ENCODE data around the gene KHDC1L. TPM values are rescaled to one million over a fixed set of nuclear protein-coding genes. Genes with fewer than 3 reads are reported as not detected.

Gene KHDC1L
- total and polyA plus RNA-seq, 2 of the 4 experiments (the other 2 are of a cell fraction), result 0.18 to 0.68 TPM

- no peak overlapping the region for H2BK5ac ChIP-seq (ENCODE audit: low read depth, low read length, poor library complexity, severe bottlenecking)
- dilution Hi-C loops (cut with HindIII; ENCODE audit: low sequenced_read_pairs, unreplicated experiment) (no loop called here), intact Hi-C loops (cut with micrococcal nuclease) (no loop called here), in situ Hi-C loops (cut with MboI; ENCODE audit: low sequenced_read_pairs) (no loop called here)
- no peaks in the 10 kb centered on the region for H4K20me1 ChIP-seq (ENCODE audit: insufficient read depth, low read length)
- H4K91ac ChIP-seq (ENCODE audit: insufficient read depth, low read depth, low read length), result no peak overlapping the region
- BruUV-seq (replicated peaks), result no TSS peak
- POLR2A ChIA-PET (ENCODE audit: unreplicated experiment), result no interaction called here
- no peak overlapping the region for H3K4me2 ChIP-seq (ENCODE audit: low read depth, low read length)
- no peak overlapping the region for H3K18ac ChIP-seq (ENCODE audit: low read depth, low read length)
- H3K9me1 ChIP-seq (ENCODE audit: insufficient read depth, low read length), result peaks cover 4% of the 10 kb centered on the region; the same call in 1 of the 2 replicates
- H4K8ac ChIP-seq (ENCODE audit: low read depth in 2 of 2, low read length in 2 of 2), result no peak overlapping the region
- H3K4me3 ChIP-seq (ENCODE audit: insufficient read depth, low read depth, low read length), result no peak overlapping the region
- no peak overlapping the region for H2AK9ac ChIP-seq (replicated peaks; ENCODE audit: low read depth, low read length, poor library complexity)
- no peak overlapping the region for H4K5ac ChIP-seq (ENCODE audit: low read depth, low read length)
- H3K56ac ChIP-seq (ENCODE audit: extremely low read depth, insufficient read depth, low read length), result no peak overlapping the region
- H3K9ac ChIP-seq (ENCODE audit: low read depth, low read length), result no peak overlapping the region
- CTCF ChIA-PET, result no interaction called here
- TF ChIP-seq RFX5 (IDR thresholded peaks at IDR 0.05; ENCODE audit: low read depth, low read length) (no peak), POLR2A (IDR thresholded peaks at IDR 0.05; ENCODE audit: low read depth, low read length) (no peak), FOS (IDR thresholded peaks at IDR 0.05; ENCODE audit: low read depth, low read length) (no peak), RAD21 (IDR thresholded peaks at IDR 0.05; ENCODE audit: low read length) (no peak), CEBPB (IDR thresholded peaks at IDR 0.05; ENCODE audit: low read depth, low read length) (no peak), MXI1 (IDR thresholded peaks at IDR 0.05; ENCODE audit: borderline replicate concordance, low read depth, low read length) (no peak), NFE2L2 (IDR thresholded peaks at IDR 0.05; ENCODE audit: low read depth, low read length) (no peak), CTCF (conservative IDR thresholded peaks at IDR 0.05; ENCODE audit: low read depth, low read length) (no peak), BHLHE40 (IDR thresholded peaks at IDR 0.05; ENCODE audit: low read depth, low read length) (no peak)
- TF ChIP-seq, protein P1, sequence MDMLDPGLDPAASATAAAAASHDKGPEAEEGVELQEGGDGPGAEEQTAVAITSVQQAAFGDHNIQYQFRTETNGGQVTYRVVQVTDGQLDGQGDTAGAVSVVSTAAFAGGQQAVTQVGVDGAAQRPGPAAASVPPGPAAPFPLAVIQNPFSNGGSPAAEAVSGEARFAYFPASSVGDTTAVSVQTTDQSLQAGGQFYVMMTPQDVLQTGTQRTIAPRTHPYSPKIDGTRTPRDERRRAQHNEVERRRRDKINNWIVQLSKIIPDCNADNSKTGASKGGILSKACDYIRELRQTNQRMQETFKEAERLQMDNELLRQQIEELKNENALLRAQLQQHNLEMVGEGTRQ (IDR thresholded peaks at IDR 0.05; ENCODE audit: low read depth, low read length), result no peak
- TF ChIP-seq, protein P2, sequence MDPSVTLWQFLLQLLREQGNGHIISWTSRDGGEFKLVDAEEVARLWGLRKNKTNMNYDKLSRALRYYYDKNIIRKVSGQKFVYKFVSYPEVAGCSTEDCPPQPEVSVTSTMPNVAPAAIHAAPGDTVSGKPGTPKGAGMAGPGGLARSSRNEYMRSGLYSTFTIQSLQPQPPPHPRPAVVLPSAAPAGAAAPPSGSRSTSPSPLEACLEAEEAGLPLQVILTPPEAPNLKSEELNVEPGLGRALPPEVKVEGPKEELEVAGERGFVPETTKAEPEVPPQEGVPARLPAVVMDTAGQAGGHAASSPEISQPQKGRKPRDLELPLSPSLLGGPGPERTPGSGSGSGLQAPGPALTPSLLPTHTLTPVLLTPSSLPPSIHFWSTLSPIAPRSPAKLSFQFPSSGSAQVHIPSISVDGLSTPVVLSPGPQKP (IDR thresholded peaks at IDR 0.05; ENCODE audit: borderline replicate concordance, low read depth, low read length), result no peak
- H2BK120ac ChIP-seq (ENCODE audit: low read depth, low read length), result no peak overlapping the region
- H2BK20ac ChIP-seq (ENCODE audit: low read depth, low read length), result no peak overlapping the region
- WGBS, 2 experiments (ENCODE audit: extremely low coverage in 2 of 2, insufficient read length in 1 of 2), result no CpG with 5 or more reads among the region's 3 CpGs
- no peak overlapping the region for H3K14ac ChIP-seq (replicated peaks; ENCODE audit: low read depth, low read length)
- no peak overlapping the region for H3K4ac ChIP-seq (ENCODE audit: low read depth, low read length)
- H3K9me3 ChIP-seq (ENCODE audit: control insufficient read depth, insufficient read depth, low read length), result no peaks in the 10 kb centered on the region
- no peak for ATAC-seq (ENCODE audit: low read depth)
- peaks cover 3% of the 10 kb centered on the region for H3K4me1 ChIP-seq (ENCODE audit: control insufficient read depth, insufficient read depth, low read length)
- H3K36me3 ChIP-seq (ENCODE audit: control insufficient read depth, insufficient read depth, low read length), result no peaks in the 10 kb centered on the region
- no peak overlapping the region for H2AFZ ChIP-seq (replicated peaks; ENCODE audit: low read length, poor library complexity)
- no peak for DNase-seq
- H2AK5ac ChIP-seq (ENCODE audit: low read depth, low read length), result no peak overlapping the region
- no peak overlapping the region for H2BK15ac ChIP-seq (ENCODE audit: low read depth, low read length)
- H3K79me1 ChIP-seq (ENCODE audit: low read depth in 1 of 2, low read length in 2 of 2), result no peaks in the 10 kb centered on the region
- H3K27ac ChIP-seq (ENCODE audit: insufficient read depth, low read length), result no peak overlapping the region
- no peak overlapping the region for H3K23ac ChIP-seq (ENCODE audit: low read depth, low read length)
- H3K27me3 ChIP-seq (ENCODE audit: control insufficient read depth, insufficient read depth, low read length), result no peaks in the 10 kb centered on the region
Measured at GRCh38 chr6:73200247-73200646, 25.0 kb downstream of the KHDC1L start.

All from IMR-90 (cell line).